ENCODE measurements around the gene OXNAD1. TPM values are rescaled to one million over a fixed set of nuclear protein-coding genes. Genes with fewer than 3 reads are reported as not detected.

OXNAD1 gene
- total and polyA plus RNA-seq, 2 donors (not counting 1 experiment from before 2014, with no cell fraction given), result 6.4 to 10.4 TPM

GRCh38 chr3:16284633-16285032 lies 19.6 kb downstream of the OXNAD1 start:
- Histone ChIP-seq H3K4me1 (ENCODE audit: control insufficient read depth, extremely low read depth, insufficient read depth, low read length) (no peaks in the 10 kb centered on the region), H3K4me3 (replicated peaks in 1 of 4; ENCODE audit: control extremely low read depth in 1 of 4, insufficient read depth in 1 of 4, low read depth in 3 of 4, low read length in 4 of 4) (no peak overlapping the region), H3K27me3 (ENCODE audit: control insufficient read depth, insufficient read depth, low read length) (no peaks in the 10 kb centered on the region), H3K36me3 (ENCODE audit: control insufficient read depth, insufficient read depth, low read length) (no peaks in the 10 kb centered on the region), H3K9me3 (ENCODE audit: control insufficient read depth, insufficient read depth, low read depth, low read length) (no peaks in the 10 kb centered on the region), H3K27ac (ENCODE audit: insufficient read depth, low read length) (no peak overlapping the region), H3K4me2 (ENCODE audit: extremely low read depth, insufficient read depth, low read length) (no peak overlapping the region), H4K20me1 (ENCODE audit: control insufficient read depth, extremely low read depth, insufficient read depth, low read length) (no peaks in the 10 kb centered on the region), H3K79me2 (ENCODE audit: control insufficient read depth, insufficient read depth, low read length) (no peaks in the 10 kb centered on the region), H2AFZ (ENCODE audit: low read length) (no peak overlapping the region), H3K9ac (ENCODE audit: insufficient read depth, low read length) (no peak overlapping the region)
- no peak for DNase-seq (ENCODE audit: low read depth in 2 of 2)
- no peak for TF ChIP-seq EZH2 (IDR thresholded peaks at IDR 0.05; ENCODE audit: low read length, missing control alignments)
- TF ChIP-seq CTCF (conservative IDR thresholded peaks at IDR 0.05 in 1 of 2, IDR thresholded peaks at IDR 0.05 in 1 of 2; ENCODE audit: low read depth in 1 of 2, low read length in 2 of 2), result no peak

- Histone ChIP-seq H3K27me3 (ENCODE audit: control insufficient read depth, insufficient read depth, low read length) (no peaks in the 10 kb centered on the region), H2AFZ (ENCODE audit: low read length) (no peak overlapping the region), H3K4me1 (ENCODE audit: control insufficient read depth, extremely low read depth, insufficient read depth, low read length) (no peaks in the 10 kb centered on the region), H3K9ac (ENCODE audit: insufficient read depth, low read length) (no peak overlapping the region), H3K79me2 (ENCODE audit: control insufficient read depth, insufficient read depth, low read length) (no peaks in the 10 kb centered on the region), H3K9me3 (ENCODE audit: control insufficient read depth, insufficient read depth, low read depth, low read length) (no peaks in the 10 kb centered on the region), H4K20me1 (ENCODE audit: control insufficient read depth, extremely low read depth, insufficient read depth, low read length) (no peaks in the 10 kb centered on the region), H3K36me3 (ENCODE audit: control insufficient read depth, insufficient read depth, low read length) (no peaks in the 10 kb centered on the region), H3K27ac (ENCODE audit: insufficient read depth, low read length) (no peak overlapping the region), H3K4me3 (replicated peaks in 1 of 4; ENCODE audit: control extremely low read depth in 1 of 4, insufficient read depth in 1 of 4, low read depth in 3 of 4, low read length in 4 of 4) (no peak overlapping the region), H3K4me2 (ENCODE audit: extremely low read depth, insufficient read depth, low read length) (no peak overlapping the region)
- TF ChIP-seq EZH2 (IDR thresholded peaks at IDR 0.05; ENCODE audit: low read length, missing control alignments) (no peak), CTCF (conservative IDR thresholded peaks at IDR 0.05 in 1 of 2, IDR thresholded peaks at IDR 0.05 in 1 of 2; ENCODE audit: low read depth in 1 of 2, low read length in 2 of 2) (no peak)
- no peak for DNase-seq (ENCODE audit: low read depth in 2 of 2)
These were observed 21.1 kb downstream of the OXNAD1 start for GRCh38 chr3:16286161-16286560.

GRCh38 chr3:16286751-16287543 lies 21.9 kb downstream of the OXNAD1 start:
- Histone ChIP-seq H4K20me1 (ENCODE audit: control insufficient read depth, extremely low read depth, insufficient read depth, low read length) (no peaks in the 10 kb centered on the region), H3K27me3 (ENCODE audit: control insufficient read depth, insufficient read depth, low read length) (no peaks in the 10 kb centered on the region), H3K9ac (ENCODE audit: insufficient read depth, low read length) (no peak overlapping the region), H3K4me1 (ENCODE audit: control insufficient read depth, extremely low read depth, insufficient read depth, low read length) (no peaks in the 10 kb centered on the region), H3K9me3 (ENCODE audit: control insufficient read depth, insufficient read depth, low read depth, low read length) (no peaks in the 10 kb centered on the region), H2AFZ (ENCODE audit: low read length) (no peak overlapping the region), H3K4me3 (replicated peaks in 1 of 4; ENCODE audit: control extremely low read depth in 1 of 4, insufficient read depth in 1 of 4, low read depth in 3 of 4, low read length in 4 of 4) (no peak overlapping the region), H3K79me2 (ENCODE audit: control insufficient read depth, insufficient read depth, low read length) (no peaks in the 10 kb centered on the region), H3K36me3 (ENCODE audit: control insufficient read depth, insufficient read depth, low read length) (no peaks in the 10 kb centered on the region), H3K27ac (ENCODE audit: insufficient read depth, low read length) (no peak overlapping the region), H3K4me2 (ENCODE audit: extremely low read depth, insufficient read depth, low read length) (no peak overlapping the region)
- DNase-seq (ENCODE audit: low read depth in 2 of 2), result peak in 1 of 2 donors; percentile 26
- TF ChIP-seq CTCF (conservative IDR thresholded peaks at IDR 0.05 in 1 of 2, IDR thresholded peaks at IDR 0.05 in 1 of 2; ENCODE audit: low read depth in 1 of 2, low read length in 2 of 2), result no peak
- TF ChIP-seq EZH2 (IDR thresholded peaks at IDR 0.05; ENCODE audit: low read length, missing control alignments), result no peak
